Lung (tissue), 12 donors: ENCODE results near the gene RINL. TPM values are rescaled to one million over a fixed set of nuclear protein-coding genes. Genes with fewer than 3 reads are reported as not detected.

Experiments
- ATAC-seq: fragments of 200-7000 bp; cut with Tn5 transposase; one replicate; pipeline ENCODE4 v1.9.1; 2020; ENCODE audit warnings: moderate number of reproducible peaks; ENCODE audit not compliant: insufficient read depth, low FRiP score
- DNase-seq, 3 donors: peaks; one replicate each; pipeline ENCODE4 v3.0.0-alpha.2; 2013 to 2017
- H3K27ac ChIP-seq, 2 donors: one replicate each; pipeline ENCODE4 v1.5.1; 2013; ENCODE audit warnings: mild to moderate bottlenecking in 2 of 2, moderate library complexity in 2 of 2, control low read depth in 1 of 2, inconsistent platforms in 1 of 2, low read depth in 1 of 2, low read length in 1 of 2
- H3K27me3 ChIP-seq, 3 donors: one replicate each; pipeline ENCODE4 v1.5.1; 2013; ENCODE audit warnings: low read length in 2 of 3; ENCODE audit not compliant: control insufficient read depth in 3 of 3, insufficient read depth in 3 of 3
- H3K36me3 ChIP-seq, 4 donors: one replicate each; pipeline ENCODE4 v1.5.1; 2013; ENCODE audit warnings: low read length in 4 of 4, mild to moderate bottlenecking in 1 of 4, moderate library complexity in 1 of 4; ENCODE audit not compliant: control insufficient read depth in 4 of 4, insufficient read depth in 4 of 4
- H3K4me1 ChIP-seq, 5 donors: one replicate each; pipeline ENCODE4 v1.5.1; 2013; ENCODE audit warnings: low read length in 5 of 5, mild to moderate bottlenecking in 2 of 5, moderate library complexity in 1 of 5; ENCODE audit not compliant: control insufficient read depth in 5 of 5, insufficient read depth in 5 of 5
- H3K4me3 ChIP-seq: one replicate; pipeline ENCODE4 v1.5.1; 2013; ENCODE audit warnings: mild to moderate bottlenecking, control low read depth, moderate library complexity
- H3K9ac ChIP-seq, 2 donors: one replicate each; pipeline ENCODE4 v1.5.1; 2013; ENCODE audit warnings: low read length in 2 of 2, control low read depth in 1 of 2; ENCODE audit not compliant: insufficient read depth in 1 of 2
- H3K9me3 ChIP-seq, 4 donors: one replicate each; pipeline ENCODE4 v1.5.1; 2013; ENCODE audit warnings: low read length in 3 of 4, mild to moderate bottlenecking in 1 of 4, moderate library complexity in 1 of 4; ENCODE audit not compliant: control insufficient read depth in 4 of 4, insufficient read depth in 3 of 4
- CTCF ChIP-seq: IDR thresholded peaks from 2 replicates; pipeline ENCODE4 v1.5.1; 2012; ENCODE audit warnings: mild to moderate bottlenecking; ENCODE audit errors: control extremely low read depth, extremely low read depth
- WGBS, 2 donors: extraction: QIAGEN DNeasy Blood & Tissue Kit; methylation state at CpG; one replicate each; pipeline ENCODE4 v1.1.7; 2013; 5-methylcytosine and 5-hydroxymethylcytosine counted together
- polyA plus RNA-seq, 2 donors: library from polyadenylated mRNA; stranded (reverse); fragments of 200-250 nt; gene quantifications; one replicate each; pipeline ENCODE4 v1.2.1, GENCODE V29; 2013
- total RNA-seq, 2 donors: library from RNA; depleted of rRNA in 1 of 2; stranded (reverse); fragments of >200 nt in 1 of 2; gene quantifications; one replicate each; pipeline ENCODE4 v1.2.1, GENCODE V29; 2014 to 2021
- donor health status: control.
- donor health status: control.
- donor health status: Bipolar disorder and iron deficiency.
- donor health status: healthy.
- donor health status: DM: yes; HTN: yes; CAD: no.

RINL gene
- total and polyA plus RNA-seq, 4 donors: 7.0 to 24.0 (median 15.4) TPM

- Histone ChIP-seq H3K36me3 (peaks cover 30 to 39% (median 35%) of the 10 kb centered on the region in 4 donors), H3K27me3 (no peaks in the 10 kb centered on the region), H3K27ac (peak overlapping the region; percentile 99 to 100), H3K9me3 (no peaks in the 10 kb centered on the region), H3K9ac (peak overlapping the region; percentile 72 to 76), H3K4me3 (peak overlapping the region; percentile 85), H3K4me1 (peaks cover 4 to 33% (median 9%) of the 10 kb centered on the region in 5 donors)
- DNase-seq (peak in 1 of 3 donors; percentile 39), ATAC-seq (no peak)
- TF ChIP-seq CTCF: no peak
- whole genome bisulfite sequencing, 2 donors: 22 to 37% methylated on average over 22 of the region's 22 CpGs
Measured at GRCh38 chr19:38848299-38849146, 29.6 kb downstream of the RINL start.

- no peak overlapping the region for H3K9ac ChIP-seq
- 80 to 81% methylated on average over 2 of the region's 2 CpGs for WGBS, 2 donors
- ATAC-seq (no peak), DNase-seq (no peak)
- no peaks in the 10 kb centered on the region for H3K9me3 ChIP-seq
- no peak overlapping the region for H3K27ac ChIP-seq
- H3K4me3 ChIP-seq: no peak overlapping the region
- no peak for TF ChIP-seq CTCF
- H3K27me3 ChIP-seq: no peaks in the 10 kb centered on the region
- peaks cover 48 to 61% (median 57%) of the 10 kb centered on the region in 4 donors for H3K36me3 ChIP-seq
- H3K4me1 ChIP-seq: peaks cover 4 to 22% (median 9%) of the 10 kb centered on the region in 5 donors
Measured at GRCh38 chr19:38846097-38846496, 32.0 kb downstream of the RINL start.

- H3K36me3 ChIP-seq: peaks cover 54 to 67% (median 63%) of the 10 kb centered on the region in 4 donors
- H3K27me3 ChIP-seq: no peaks in the 10 kb centered on the region
- no peak overlapping the region for H3K27ac ChIP-seq
- DNase-seq (no peak), ATAC-seq (no peak)
- 93 to 94% methylated on average over 14 of the region's 14 CpGs for WGBS, 2 donors
- peaks cover 4 to 18% (median 9%) of the 10 kb centered on the region in 5 donors for H3K4me1 ChIP-seq
- no peak for TF ChIP-seq CTCF
- H3K4me3 ChIP-seq: no peak overlapping the region
- H3K9ac ChIP-seq: no peak overlapping the region
- no peaks in the 10 kb centered on the region for H3K9me3 ChIP-seq
Measured at GRCh38 chr19:38845374-38846024, 32.6 kb downstream of the RINL start.
